HG03135 (cell line): Measurements from ENCODE around the gene FBXO47.

ENCODE experiments used
- ATAC-seq: cut with Tn5 transposase; IDR thresholded peaks from one replicate; pipeline ENCODE4 v1.9.1; 2021; ENCODE audit warnings: mild to moderate bottlenecking, moderate library complexity; ENCODE audit not compliant: unreplicated experiment

Gene FBXO47, protein sequence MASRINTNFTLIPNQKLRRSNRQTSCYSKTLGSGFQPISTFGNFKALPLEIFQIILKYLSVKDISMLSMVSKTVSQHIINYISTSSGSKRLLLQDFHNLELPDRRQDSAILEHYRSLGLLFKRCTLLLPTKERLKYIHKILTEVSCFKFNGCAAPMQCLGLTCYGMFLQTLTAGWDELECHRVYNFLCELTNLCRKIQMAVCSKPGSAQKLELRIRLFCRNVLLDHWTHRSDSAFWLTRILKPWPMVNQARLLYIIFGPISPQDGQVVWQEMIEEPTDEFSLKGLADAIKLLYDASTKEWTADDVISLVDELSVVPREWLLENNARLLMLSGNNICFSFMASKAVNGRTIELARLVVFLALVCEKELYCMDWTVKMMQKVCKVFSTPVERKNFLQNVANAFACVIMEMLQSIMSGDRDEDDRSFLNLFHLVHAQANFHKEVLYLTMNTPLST

GRCh38 chr17:38967290-38967738 lies at the start of gene FBXO47:
Gene FBXO47 (minus strand): TSS chr17:38967403. CDS start chr17:38963025, 4,378 bp downstream.
- ATAC-seq = no peak

DNA sequence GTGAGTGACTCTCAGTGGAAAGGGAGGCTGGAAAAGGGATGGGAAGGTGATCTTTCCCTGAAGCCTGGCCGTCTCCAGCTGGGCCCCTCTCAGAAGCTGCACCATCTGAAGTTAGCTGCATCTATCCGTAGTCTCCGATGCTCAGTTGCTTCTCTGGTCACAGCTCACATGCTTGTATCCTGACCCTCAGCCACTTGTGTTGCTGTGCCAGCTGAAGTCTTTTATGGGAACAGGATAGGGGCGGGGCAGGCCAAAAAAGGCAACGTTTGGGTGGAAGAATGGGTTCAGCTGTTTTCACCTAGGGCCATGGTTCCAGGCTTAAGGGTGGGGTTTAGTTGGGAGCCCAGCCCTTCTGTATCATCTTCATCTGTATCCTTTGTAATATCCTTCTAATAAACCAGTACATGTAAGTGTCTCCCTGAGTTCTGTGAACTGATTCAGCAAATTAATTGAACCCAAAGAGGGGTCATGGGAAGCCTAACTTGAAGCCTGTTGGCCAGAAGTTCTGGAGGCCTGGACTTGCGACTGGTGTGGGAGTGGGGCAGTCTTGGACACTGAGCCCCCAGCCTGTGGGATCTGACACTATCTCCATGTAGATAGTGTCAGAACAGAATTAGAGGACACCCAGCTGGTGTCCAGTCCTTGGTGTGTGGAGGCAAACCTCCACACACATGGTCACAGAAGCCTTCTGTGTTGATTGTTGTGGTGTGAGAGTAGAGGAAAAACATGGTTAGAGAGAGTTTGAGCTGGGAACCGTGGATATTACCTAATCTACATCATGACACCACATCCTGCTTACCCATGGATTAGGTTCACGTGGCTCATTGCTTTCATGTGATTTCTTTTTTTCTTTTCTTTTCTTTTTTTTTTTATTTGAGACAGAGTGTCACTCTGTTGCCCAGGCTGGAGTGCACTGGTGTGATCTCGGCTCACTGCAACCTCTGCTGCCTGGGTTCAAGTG lies 49.3 kb upstream of the FBXO47 start:
- no peak for ATAC-seq

DNA sequence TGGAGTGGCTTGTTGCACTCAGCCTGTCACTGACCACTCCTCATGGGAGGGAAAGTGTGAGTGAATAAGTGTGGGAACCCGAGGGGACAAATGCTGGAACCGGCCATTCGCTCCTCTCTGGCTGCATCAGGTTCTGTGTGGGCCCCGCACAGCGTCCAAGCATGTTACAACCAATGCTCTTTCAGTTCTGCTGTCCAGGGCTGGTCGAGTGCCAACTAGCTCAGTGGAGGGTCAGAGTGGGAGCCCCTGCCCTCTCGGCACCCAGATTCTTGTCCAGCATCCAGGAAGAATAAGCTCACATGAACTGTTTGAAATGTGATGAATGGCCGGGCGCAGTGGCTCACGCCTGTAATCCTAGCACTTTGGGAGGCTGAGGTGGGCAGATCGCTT lies 48.3 kb upstream of the FBXO47 start:
- ATAC-seq = no peak

DNA sequence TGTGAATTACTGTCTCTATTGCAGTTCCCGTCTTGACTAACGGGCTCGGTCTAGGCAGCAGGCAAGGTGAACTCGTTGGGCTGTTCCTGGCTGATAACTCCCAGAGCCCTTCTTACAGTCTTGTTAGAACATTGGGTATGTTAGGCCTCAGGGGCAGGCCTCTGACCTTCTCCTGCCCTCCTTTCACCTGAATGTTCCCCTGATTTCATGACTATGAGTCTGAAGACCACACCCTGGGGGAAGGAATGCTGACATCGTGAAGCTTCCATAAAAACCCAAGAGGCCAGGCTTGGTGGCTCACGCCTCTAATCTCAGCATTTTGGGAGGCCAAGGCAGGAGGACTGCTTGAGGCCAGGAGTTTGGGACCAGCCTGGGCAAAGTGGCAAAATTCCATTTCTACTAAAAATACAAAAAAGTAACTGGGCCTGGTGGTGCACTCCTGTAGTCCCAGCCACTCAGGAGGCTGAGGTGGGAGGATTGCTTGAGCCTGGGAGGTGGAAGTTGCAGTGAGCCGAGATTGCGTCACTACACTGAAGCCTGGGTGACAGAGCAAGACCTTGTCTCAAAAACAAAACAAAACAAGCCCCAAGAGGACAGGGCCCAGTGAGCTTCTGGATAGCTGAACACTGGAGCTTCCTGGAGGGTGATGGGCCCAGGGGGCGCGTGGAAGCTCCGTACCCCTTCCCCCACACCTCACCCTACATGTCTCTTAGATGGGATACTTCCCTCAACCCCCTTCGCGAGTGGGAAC lies 47.8 kb upstream of the FBXO47 start:
- no peak for ATAC-seq

DNA sequence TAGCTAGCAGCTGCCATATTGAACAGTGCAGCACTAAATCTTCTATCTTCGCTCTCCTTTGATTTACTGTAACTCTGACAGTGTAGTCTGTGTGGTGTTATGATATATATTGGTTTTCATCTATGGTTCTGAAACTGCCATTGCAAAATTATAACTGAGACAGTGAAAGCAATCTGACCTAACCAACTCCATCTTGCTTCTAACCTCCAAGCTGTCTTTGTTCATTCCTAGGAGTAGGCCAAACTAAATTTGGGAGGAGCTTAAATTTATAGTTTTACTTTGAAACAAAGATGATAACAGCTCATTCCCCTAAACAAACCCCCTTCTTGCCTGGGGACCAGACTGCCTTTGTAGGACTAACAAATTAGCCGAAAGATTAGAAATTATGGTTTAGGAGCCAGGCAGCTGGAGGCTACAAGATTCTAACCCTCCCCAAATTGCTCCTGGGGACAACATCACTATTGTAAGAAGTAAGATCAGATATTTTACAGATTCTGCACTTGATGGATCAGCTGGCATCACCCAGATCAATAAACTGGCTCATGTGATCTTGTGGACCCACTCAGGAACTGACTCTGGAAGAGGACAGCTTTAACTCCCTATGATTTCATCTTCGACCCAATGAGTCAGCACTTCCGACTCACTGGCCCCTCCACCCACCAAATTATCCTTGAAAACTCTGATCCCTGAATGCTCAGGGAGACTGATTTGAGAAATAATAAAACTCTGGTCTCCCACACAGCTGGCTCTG lies 47.0 kb upstream of the FBXO47 start:
- ATAC-seq = no peak

DNA sequence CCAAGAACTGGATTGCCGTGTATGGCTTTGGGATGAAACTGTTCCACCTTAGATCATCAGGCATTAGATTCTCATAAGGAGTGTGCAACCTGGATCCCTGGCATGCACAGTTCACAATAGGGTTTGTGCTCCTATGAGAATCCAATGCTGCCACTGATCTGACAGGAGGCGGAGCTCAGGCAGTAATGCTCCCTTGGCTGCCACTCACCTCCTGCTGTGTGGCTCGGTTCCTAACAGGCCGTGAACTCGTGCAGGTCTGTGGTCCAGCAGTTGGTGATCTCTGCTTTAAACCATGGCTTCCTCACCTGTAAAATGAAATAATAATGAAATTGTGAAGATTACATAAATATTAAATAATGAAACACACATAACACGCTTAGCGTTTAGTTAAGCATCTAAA lies 45.5 kb upstream of the FBXO47 start:
- ATAC-seq = no peak

GRCh38 chr17:39011907-39012468 lies 44.8 kb upstream of the FBXO47 start:
- ATAC-seq = no peak

- ATAC-seq = no peak
Observed at GRCh38 chr17:39009581-39010001, 42.4 kb upstream of the FBXO47 start.

DNA sequence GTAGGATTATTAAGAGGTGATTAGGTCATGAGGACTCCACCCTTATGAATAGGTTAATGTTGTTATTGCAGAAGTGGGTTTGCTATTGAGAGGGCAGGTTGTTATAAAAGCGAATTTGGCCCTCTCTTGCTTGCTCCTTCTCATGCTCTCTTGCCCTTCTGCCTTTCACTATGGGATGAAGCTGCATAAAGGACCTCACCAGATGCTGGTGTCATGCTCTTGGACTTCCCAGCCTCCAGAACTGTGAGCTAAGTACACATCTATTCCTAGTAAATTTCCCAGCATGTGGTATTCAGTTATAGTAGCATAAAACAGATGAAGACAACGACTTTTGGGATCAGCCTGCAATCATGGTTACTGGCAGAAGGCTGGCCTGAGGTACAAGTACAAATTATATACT lies 41.4 kb upstream of the FBXO47 start:
- ATAC-seq = no peak

- no peak for ATAC-seq
Observed at GRCh38 chr17:39002991-39003715, 36.0 kb upstream of the FBXO47 start.

- ATAC-seq = no peak
Observed at GRCh38 chr17:39001703-39002637, 34.8 kb upstream of the FBXO47 start.

DNA sequence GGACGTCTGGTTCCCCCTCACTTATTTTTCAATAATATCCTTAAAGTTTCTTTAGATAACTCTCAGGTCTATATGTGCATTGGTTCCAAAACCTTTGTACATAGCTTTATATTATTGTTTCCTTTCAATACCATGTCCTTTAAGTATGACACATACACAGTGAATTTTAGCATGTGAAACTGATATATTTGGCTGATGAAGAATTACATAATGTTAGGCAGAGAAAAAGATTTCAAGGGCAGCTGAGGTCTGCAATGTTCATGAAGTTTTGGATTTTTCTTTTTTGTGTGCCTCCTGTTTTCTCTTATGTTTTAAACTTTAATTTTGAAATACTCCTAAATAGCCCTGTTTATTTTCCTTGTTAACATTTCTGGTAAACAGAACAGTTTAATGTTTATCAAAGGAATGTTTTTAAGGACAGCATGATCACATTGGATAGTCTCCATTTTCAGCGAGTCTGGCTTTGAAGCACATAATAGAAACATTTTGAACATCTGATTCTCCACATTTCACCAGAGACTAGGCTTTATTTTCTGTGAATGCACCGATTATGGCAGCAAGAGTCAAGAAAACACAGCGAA lies 32.9 kb upstream of the FBXO47 start:
- no peak for ATAC-seq

GRCh38 chr17:38996660-38997337 lies 29.6 kb upstream of the FBXO47 start:
- ATAC-seq = no peak

GRCh38 chr17:38994026-38994425 lies 26.8 kb upstream of the FBXO47 start:
- no peak for ATAC-seq

DNA sequence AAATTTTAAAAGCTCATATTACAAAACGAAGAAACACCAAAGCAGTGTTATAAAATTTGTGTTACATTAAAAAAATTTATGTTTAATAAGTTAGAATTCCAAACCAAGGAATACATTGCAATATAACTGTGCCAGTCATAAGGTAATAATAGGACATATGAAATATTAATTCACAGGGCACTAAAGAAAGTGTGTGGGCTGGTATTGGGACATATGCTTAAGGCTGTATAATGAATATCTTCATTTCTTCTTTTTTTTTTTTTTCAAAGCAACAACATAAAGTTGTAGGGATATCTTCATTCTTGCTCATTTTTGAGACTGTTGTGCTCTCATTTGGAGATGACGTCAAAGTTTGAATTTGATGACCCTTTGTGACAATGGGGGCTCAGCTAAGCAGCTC lies 17.5 kb upstream of the FBXO47 start:
- no peak for ATAC-seq

- ATAC-seq = no peak
Observed at GRCh38 chr17:38982858-38983746, 15.9 kb upstream of the FBXO47 start.
